ENCODE measurements around the gene CSF3R. TPM values are rescaled to one million over a fixed set of nuclear protein-coding genes. Genes with fewer than 3 reads are reported as not detected.

CSF3R gene
- total RNA-seq, 1 experiment from 2014 or later: 0.26 TPM

DNA sequence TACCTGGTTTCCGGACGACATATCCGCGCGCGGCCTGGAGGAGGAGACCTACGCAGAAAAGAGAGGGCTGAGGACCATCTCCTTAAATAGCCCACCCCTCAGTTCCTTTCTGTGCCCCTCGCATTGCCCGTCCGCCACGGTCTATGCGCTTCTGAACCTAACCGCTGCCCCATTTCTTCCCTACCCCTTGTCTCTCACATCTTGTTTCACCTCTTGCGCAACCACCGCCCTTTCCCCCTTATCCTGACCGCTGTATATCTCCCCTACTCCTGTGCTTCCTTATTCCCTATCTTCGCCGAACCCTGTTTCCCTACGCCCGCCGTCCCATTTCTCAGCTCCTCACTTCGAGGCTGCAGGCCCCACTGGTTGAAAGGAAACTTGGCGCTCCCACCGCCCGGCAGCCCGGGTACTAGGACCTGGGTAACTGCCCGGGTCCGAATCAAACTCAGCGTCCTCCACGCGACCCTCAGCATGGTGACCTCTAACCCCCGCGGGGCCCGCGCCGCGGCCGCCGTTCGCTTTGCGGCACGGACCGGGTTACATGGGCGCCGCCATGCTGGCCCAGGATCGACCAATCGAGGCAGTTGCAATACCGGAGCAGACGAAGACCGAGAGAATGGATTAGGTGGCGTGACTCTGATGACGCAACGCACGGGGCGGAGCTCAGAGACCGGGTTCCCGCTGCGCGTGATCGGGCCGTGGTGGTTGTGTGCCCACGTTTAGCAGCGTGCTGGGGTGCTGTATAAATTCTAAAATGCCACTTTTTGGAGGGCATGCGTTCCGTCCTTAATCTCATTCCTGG is 18.7 kb downstream of the CSF3R start, which contains the start of gene MRPS15 (continued):
- TF ChIP-seq ZNF317 (CRISPR knock-in tag; IDR thresholded peaks at IDR 0.05; ENCODE audit: borderline replicate concordance, low read depth): no peak
- TF ChIP-seq PRRX2 (CRISPR knock-in tag; IDR thresholded peaks at IDR 0.05): no peak
- TF ChIP-seq, protein P1, sequence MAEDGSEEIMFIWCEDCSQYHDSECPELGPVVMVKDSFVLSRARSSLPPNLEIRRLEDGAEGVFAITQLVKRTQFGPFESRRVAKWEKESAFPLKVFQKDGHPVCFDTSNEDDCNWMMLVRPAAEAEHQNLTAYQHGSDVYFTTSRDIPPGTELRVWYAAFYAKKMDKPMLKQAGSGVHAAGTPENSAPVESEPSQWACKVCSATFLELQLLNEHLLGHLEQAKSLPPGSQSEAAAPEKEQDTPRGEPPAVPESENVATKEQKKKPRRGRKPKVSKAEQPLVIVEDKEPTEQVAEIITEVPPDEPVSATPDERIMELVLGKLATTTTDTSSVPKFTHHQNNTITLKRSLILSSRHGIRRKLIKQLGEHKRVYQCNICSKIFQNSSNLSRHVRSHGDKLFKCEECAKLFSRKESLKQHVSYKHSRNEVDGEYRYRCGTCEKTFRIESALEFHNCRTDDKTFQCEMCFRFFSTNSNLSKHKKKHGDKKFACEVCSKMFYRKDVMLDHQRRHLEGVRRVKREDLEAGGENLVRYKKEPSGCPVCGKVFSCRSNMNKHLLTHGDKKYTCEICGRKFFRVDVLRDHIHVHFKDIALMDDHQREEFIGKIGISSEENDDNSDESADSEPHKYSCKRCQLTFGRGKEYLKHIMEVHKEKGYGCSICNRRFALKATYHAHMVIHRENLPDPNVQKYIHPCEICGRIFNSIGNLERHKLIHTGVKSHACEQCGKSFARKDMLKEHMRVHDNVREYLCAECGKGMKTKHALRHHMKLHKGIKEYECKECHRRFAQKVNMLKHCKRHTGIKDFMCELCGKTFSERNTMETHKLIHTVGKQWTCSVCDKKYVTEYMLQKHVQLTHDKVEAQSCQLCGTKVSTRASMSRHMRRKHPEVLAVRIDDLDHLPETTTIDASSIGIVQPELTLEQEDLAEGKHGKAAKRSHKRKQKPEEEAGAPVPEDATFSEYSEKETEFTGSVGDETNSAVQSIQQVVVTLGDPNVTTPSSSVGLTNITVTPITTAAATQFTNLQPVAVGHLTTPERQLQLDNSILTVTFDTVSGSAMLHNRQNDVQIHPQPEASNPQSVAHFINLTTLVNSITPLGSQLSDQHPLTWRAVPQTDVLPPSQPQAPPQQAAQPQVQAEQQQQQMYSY (CRISPR knock-in tag; IDR thresholded peaks at IDR 0.05): no peak
- TF ChIP-seq GTF2I (CRISPR knock-in tag; conservative IDR thresholded peaks at IDR 0.05): 0 out of 2 replicates have a peak, but pooled peaks have one; percentile 55
- no peak for TF ChIP-seq ZNF219 (CRISPR knock-in tag; IDR thresholded peaks at IDR 0.05; ENCODE audit: borderline replicate concordance)
- no peak for TF ChIP-seq NFE2L1 (CRISPR knock-in tag; IDR thresholded peaks at IDR 0.05)
- TF ChIP-seq, protein P2, sequence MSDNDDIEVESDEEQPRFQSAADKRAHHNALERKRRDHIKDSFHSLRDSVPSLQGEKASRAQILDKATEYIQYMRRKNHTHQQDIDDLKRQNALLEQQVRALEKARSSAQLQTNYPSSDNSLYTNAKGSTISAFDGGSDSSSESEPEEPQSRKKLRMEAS (CRISPR knock-in tag; IDR thresholded peaks at IDR 0.05): peak; percentile 77
- TF ChIP-seq, protein P3, sequence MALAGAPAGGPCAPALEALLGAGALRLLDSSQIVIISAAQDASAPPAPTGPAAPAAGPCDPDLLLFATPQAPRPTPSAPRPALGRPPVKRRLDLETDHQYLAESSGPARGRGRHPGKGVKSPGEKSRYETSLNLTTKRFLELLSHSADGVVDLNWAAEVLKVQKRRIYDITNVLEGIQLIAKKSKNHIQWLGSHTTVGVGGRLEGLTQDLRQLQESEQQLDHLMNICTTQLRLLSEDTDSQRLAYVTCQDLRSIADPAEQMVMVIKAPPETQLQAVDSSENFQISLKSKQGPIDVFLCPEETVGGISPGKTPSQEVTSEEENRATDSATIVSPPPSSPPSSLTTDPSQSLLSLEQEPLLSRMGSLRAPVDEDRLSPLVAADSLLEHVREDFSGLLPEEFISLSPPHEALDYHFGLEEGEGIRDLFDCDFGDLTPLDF (CRISPR knock-in tag; IDR thresholded peaks at IDR 0.05): no peak
- TF ChIP-seq, protein P4, sequence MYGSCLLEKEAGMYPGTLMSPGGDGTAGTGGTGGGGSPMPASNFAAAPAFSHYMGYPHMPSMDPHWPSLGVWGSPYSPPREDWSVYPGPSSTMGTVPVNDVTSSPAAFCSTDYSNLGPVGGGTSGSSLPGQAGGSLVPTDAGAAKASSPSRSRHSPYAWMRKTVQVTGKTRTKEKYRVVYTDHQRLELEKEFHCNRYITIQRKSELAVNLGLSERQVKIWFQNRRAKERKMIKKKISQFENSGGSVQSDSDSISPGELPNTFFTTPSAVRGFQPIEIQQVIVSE (CRISPR knock-in tag; IDR thresholded peaks at IDR 0.05; ENCODE audit: borderline replicate concordance): no peak
- no peak for TF ChIP-seq ZNF416 (CRISPR knock-in tag; IDR thresholded peaks at IDR 0.05)
- TF ChIP-seq, protein P5, sequence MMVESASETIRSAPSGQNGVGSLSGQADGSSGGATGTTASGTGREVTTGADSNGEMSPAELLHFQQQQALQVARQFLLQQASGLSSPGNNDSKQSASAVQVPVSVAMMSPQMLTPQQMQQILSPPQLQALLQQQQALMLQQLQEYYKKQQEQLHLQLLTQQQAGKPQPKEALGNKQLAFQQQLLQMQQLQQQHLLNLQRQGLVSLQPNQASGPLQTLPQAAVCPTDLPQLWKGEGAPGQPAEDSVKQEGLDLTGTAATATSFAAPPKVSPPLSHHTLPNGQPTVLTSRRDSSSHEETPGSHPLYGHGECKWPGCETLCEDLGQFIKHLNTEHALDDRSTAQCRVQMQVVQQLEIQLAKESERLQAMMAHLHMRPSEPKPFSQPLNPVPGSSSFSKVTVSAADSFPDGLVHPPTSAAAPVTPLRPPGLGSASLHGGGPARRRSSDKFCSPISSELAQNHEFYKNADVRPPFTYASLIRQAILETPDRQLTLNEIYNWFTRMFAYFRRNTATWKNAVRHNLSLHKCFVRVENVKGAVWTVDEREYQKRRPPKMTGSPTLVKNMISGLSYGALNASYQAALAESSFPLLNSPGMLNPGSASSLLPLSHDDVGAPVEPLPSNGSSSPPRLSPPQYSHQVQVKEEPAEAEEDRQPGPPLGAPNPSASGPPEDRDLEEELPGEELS (CRISPR knock-in tag; IDR thresholded peaks at IDR 0.05): no peak
- TF ChIP-seq SOX15 (CRISPR knock-in tag; IDR thresholded peaks at IDR 0.05): no peak
- no peak for TF ChIP-seq IRF2 (CRISPR knock-in tag; IDR thresholded peaks at IDR 0.05; ENCODE audit: borderline replicate concordance, low read depth)
- TF ChIP-seq ATF1 (CRISPR knock-in tag; IDR thresholded peaks at IDR 0.05): peak; percentile 80; the same call in 1 of the 2 replicates
- no peak for TF ChIP-seq RORB (CRISPR knock-in tag; IDR thresholded peaks at IDR 0.05)
- TF ChIP-seq ESRRA (CRISPR knock-in tag; IDR thresholded peaks at IDR 0.05; ENCODE audit: borderline replicate concordance): peak; percentile 51; the same call in 1 of the 2 replicates
- peak; percentile 35 for TF ChIP-seq TEAD1 (CRISPR knock-in tag; IDR thresholded peaks at IDR 0.05)
- TF ChIP-seq NR2C2 (CRISPR knock-in tag; IDR thresholded peaks at IDR 0.05): peak; percentile 85
- no peak for TF ChIP-seq JUN (CRISPR knock-in tag; IDR thresholded peaks at IDR 0.05)
- TF ChIP-seq EMX1 (CRISPR knock-in tag; IDR thresholded peaks at IDR 0.05): no peak
- TF ChIP-seq ZNF671 (CRISPR knock-in tag; IDR thresholded peaks at IDR 0.05): no peak
- TF ChIP-seq TP53 (CRISPR knock-in tag; IDR thresholded peaks at IDR 0.05): no peak
- no peak for TF ChIP-seq ZNF423 (CRISPR knock-in tag; IDR thresholded peaks at IDR 0.05)
- peak; percentile 78; the same call in 1 of the 2 replicates for TF ChIP-seq MYBL2 (CRISPR knock-in tag; IDR thresholded peaks at IDR 0.05)
- TF ChIP-seq, protein P6, sequence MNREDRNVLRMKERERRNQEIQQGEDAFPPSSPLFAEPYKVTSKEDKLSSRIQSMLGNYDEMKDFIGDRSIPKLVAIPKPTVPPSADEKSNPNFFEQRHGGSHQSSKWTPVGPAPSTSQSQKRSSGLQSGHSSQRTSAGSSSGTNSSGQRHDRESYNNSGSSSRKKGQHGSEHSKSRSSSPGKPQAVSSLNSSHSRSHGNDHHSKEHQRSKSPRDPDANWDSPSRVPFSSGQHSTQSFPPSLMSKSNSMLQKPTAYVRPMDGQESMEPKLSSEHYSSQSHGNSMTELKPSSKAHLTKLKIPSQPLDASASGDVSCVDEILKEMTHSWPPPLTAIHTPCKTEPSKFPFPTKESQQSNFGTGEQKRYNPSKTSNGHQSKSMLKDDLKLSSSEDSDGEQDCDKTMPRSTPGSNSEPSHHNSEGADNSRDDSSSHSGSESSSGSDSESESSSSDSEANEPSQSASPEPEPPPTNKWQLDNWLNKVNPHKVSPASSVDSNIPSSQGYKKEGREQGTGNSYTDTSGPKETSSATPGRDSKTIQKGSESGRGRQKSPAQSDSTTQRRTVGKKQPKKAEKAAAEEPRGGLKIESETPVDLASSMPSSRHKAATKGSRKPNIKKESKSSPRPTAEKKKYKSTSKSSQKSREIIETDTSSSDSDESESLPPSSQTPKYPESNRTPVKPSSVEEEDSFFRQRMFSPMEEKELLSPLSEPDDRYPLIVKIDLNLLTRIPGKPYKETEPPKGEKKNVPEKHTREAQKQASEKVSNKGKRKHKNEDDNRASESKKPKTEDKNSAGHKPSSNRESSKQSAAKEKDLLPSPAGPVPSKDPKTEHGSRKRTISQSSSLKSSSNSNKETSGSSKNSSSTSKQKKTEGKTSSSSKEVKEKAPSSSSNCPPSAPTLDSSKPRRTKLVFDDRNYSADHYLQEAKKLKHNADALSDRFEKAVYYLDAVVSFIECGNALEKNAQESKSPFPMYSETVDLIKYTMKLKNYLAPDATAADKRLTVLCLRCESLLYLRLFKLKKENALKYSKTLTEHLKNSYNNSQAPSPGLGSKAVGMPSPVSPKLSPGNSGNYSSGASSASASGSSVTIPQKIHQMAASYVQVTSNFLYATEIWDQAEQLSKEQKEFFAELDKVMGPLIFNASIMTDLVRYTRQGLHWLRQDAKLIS (CRISPR knock-in tag; IDR thresholded peaks at IDR 0.05; ENCODE audit: borderline replicate concordance): no peak
- no peak for TF ChIP-seq ZNF121 (CRISPR knock-in tag; IDR thresholded peaks at IDR 0.05)
- no peak for TF ChIP-seq ZNF138 (CRISPR knock-in tag; conservative IDR thresholded peaks at IDR 0.05)
